ENCODE data around the gene CTTNBP2. TPM values are rescaled to one million over a fixed set of nuclear protein-coding genes. Genes with fewer than 3 reads are reported as not detected.

CTTNBP2 gene
- total RNA-seq, 2 donors from 2014 or later, result 7.9 to 9.1 TPM

DNA sequence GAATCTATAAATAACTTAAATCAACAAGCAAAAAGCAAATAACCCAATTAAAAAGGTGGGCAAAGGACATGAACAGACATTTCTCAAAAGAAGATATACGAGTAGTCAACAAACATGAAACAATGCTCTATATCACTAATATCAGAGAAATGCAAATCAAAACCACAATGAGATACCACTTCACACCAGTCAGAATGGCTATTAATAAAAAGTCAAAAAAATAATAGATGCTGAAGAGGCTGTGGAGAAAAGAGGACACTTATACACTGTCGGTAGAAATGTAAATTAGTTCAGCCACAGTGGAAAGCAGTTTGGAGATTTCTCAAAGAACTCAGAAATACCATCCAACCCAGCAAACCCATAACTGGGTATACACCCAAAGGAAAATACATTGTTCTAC, 70.6 kb downstream of the CTTNBP2 start:
- DNase-seq (ENCODE audit: low spot score), result no peak
- intact Hi-C loops (cut with DNase I), result no loop called here

DNA sequence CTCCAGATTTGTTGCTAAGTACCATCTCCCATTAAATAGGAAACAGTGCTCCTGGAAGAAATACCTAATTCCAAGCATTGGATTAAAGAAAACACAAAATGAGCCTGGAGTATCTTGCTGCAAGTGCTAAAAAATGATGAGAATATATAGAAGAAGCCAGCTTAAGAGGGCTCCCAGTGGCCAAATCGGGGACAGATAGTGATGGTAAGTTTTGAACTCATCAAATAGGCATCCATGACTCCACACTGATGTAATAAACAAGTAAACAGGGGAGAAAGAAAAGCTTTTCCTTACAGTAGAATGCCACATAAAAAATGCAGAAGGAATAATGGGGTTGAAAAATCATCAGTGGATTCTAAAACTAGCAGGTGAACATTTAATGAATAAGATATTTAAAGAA, 72.4 kb downstream of the CTTNBP2 start:
- intact Hi-C loops (cut with DNase I), result no loop called here
- no peak for DNase-seq (ENCODE audit: low spot score)

DNA sequence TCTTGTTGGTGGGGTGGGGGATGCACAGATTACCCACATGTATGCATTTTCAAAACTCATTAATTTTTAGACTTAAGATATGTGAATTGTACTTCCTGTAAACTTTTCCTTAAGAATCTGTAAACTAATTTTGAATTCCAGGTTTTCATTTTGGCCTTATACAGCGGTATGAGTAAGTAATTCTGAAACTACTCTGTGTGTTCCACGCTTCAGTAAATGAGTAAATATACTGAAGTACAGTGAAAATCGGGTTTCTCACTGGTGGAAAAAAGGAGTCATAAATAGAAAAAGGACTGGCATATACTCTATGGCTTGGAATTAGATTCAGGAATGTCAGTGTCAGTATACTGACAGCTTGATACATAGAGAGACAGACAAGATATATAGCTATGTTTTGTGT, 72.8 kb downstream of the CTTNBP2 start:
- intact Hi-C loops (cut with DNase I), result no loop called here
- no peak for DNase-seq (ENCODE audit: low spot score)

DNA sequence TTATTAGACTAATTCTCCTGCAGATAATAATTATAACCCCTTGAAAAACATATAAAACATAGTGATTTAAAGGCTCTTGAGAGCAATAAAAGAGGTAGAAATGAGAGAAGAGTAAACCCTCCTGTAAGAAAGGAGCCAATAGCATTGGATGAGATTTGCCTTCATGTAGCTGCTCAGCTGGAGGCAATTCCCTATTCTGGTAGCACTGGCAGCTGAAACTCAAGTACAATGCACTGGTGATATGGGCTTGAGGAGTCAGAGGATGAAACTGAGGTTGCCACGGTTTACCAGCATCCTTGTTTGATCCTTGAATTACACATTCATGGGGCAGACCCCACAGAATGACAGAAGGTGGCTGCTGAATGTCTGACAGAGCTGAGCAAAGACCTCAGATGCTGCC, 76.4 kb downstream of the CTTNBP2 start:
- intact Hi-C loops (cut with DNase I), result no loop called here
- DNase-seq (ENCODE audit: low spot score), result no peak

DNA sequence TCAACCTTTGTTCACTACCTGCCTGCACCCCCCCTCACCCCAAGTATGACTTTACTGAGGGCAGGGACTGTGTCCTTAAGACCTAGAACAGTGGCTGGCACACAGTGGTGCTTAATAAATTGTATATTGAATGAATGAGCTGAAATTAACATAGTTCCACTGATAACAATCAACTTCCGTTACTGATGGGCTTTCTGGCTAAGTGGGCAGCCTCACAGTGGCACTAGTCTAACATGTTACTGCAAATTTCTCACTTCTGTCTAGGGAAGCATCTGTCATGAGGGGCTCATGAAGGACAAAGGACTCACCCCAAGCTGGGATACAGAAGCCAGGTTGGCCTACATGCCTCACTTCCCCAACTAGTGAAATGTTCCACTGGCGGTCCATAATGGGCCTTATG, 79.3 kb downstream of the CTTNBP2 start:
- intact Hi-C loops (cut with DNase I), result no loop called here
- no peak for DNase-seq (ENCODE audit: low spot score)

DNA sequence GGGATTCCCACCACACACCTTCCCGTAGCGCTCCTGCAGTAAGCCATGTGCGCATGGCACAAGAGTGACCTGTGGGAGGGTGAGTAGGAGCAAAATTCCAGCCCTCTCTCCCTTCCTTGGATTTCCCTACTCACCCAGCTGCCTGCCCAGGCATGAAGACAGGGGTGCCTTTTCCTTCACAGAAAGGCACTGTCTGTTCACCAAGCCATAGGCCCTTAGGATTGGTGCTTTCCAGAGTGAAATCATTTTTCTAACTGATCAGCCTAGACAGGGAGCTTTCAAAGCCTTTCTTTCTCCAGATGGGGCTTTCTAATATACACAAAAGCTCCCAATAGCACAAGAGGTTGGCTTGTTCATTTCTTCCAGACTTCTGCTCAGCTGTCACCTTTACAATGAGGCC, 79.7 kb downstream of the CTTNBP2 start:
- no peak for DNase-seq (ENCODE audit: low spot score)
- intact Hi-C loops (cut with DNase I), result no loop called here

DNA sequence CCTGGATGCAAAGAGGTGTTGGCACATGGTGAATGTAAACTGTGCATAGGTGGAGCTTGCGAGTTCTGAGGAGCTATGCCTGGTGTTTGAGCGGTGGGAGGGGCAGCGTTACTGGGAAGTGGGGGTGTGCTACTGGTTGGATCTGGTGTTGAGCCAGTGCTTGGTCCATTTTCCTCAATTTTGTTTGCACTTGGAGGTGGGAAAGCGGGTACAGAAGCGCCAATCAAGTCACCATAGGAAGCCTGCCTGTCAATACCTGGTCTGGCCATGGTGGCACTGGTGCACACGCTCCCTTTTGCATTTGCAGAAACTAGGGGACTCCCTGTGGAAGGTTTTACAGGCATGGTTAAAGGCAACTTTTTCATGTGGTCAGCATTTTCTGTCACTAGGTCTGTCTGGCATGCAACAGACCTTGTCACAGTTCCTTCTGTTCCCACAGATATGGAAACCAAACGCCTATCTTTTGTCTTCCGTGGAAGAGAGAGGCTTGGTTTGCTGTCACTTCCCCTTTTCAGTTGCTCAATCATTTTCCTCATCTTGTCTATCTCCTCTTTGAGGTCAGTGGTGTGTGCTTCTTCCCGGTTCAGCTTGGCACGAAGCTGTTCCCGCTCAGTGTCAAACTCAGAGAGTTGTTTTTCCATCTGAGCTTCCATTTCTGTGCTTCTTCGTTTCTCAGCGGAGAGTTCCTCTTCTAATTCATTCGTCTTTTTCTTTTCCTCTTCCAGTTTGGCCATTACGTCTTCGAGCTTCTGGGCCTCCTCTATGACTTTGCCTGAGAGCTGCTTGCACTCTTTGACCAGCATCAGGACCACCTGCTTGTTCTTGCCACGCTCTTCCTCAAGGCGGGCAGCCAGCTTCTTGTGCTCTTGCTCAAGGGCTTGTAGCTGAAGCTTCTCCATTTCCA, 81.1 kb downstream of the CTTNBP2 start:
- intact Hi-C loops (cut with DNase I), result no loop called here

DNA sequence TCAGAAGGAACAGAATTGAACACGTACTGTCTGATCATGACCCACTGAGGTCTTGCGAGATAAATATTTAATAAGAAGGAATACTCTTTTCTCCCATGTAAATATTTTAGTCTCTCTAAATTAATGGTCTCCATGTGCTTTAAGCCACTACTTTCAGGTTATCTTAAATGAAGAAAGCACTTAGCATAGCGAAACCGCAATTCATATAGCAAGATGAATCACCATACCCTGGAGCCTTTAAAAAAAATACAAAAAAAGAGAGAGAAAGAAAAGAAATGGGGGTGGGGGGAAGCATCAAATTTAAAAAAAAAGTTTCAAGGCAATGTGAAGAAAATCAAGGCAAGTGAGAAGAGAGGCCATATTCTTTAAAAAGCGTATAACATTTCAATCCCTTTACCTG, 82.5 kb downstream of the CTTNBP2 start:
- intact Hi-C loops (cut with DNase I), result no loop called here
- no peak for DNase-seq (ENCODE audit: low spot score)

More for the DNA sequence above, 81.1 kb downstream of the CTTNBP2 start:
- no peak for DNase-seq (ENCODE audit: low spot score)

DNA sequence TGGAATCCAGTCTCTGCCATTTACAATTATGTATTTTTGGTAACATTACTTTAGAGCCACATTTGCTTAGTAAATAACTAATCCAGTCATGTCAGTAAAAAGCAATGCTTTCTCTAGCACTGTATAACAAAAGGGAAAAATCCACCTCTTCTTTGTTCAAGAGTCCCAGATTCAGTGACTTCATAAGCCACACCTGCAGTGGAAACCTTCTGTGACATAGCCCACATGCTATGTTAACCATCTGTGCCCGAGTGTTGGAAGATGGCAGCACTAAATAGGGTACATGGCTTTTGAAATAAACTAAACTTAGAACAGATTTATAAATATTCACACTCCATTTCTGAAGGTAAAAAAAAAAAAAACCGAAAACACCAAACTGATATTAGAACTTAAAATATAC, 83.0 kb downstream of the CTTNBP2 start:
- intact Hi-C loops (cut with DNase I), result no loop called here
- no peak for DNase-seq (ENCODE audit: low spot score)

DNA sequence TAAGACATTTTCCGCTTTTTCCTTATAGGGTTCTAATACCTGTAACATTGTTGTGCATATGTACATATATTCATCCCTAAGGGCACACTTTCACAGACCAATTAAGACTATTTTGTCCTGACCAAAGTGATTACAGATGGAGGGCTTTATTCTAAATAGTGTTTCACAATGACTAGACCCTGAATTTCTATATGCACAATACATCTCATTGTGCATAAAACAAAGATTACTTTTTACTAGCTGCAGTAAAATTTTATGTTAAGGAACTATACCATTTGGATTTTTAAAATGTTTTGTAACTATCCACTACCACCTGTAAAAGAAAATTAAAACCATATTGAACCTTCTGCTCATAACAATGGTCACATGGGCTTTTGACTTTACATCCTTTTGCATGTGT, 87.8 kb downstream of the CTTNBP2 start:
- DNase-seq (ENCODE audit: low spot score), result no peak
- intact Hi-C loops (cut with DNase I), result no loop called here

DNA sequence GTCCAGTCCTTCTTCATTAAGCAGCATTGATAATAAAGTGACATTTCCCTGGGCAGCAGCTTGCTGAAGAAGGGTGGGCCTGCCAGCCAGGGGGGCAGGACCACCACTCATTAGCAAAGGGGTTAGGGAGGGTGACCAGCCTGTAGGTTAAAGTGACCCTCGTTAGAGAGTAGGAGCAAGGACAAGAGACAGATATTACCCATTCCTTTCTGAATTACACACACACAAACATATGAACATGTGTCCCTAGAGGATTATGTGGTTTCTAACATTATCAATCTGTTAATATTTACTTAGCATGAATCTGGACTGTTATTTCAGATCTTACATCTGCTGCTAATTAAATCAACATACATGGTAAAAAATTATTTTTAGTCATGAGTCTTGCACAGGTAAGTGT, 88.9 kb downstream of the CTTNBP2 start:
- intact Hi-C loops (cut with DNase I), result no loop called here

DNA sequence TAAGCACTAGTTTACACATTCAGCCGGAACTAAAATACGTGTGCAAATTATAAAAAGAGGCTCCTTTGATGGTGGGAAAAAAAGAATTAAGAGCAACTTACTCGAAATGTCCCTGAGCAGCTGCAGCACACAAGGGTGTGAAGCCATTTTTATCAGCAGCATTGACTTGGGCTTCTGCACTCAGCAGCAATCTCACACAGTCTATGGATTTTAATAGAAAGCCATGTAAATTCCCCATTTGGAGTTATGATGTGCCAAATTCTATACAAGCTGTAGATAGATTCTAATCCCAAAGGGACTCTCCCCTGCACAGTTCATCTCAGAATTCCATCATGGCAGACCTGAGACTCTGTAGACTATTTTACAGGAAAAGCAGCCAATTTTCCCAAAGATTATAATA, 90.5 kb downstream of the CTTNBP2 start:
- intact Hi-C loops (cut with DNase I), result no loop called here
- no peak for DNase-seq (ENCODE audit: low spot score)

More for the DNA sequence above, 88.9 kb downstream of the CTTNBP2 start:
- DNase-seq (ENCODE audit: low spot score), result no peak

DNA sequence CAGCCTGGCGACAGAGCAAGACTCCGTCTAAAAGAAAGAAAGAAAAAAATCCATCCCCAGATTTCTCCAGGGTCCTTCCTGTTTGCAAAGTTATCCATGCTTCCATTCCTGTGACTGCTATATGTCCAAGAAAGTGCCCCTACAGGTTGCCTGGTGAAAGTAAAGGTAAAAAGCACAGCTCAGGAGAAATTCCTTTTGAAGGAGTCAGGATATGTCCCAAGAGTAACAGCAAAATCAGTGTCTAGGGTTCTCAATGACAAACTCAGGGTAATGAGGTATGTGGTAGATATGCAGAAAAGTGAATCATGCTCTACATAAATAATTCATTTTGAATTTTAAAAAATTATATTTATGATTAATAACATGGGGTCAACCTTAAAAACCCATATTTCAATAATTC, 91.5 kb downstream of the CTTNBP2 start:
- DNase-seq (ENCODE audit: low spot score), result no peak
- intact Hi-C loops (cut with DNase I), result no loop called here

DNA sequence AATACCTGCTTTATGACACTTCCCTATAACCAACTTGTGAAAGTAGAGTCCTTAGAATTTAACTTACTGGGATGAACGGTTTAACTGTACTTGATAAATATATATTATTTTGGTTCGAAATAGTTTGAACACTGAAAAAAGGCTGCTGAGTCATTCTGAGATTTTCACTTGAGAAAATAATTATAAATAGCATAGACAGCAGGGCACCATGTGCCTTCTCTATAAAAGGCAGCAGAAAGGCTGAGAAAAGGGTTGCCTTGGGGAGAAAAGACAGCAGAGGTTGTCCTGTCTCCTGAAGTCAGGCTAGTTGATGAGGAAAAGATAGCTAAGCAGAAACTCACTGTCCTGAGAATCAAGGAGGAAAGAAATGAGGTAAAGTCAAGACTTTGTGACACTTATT, 92.4 kb downstream of the CTTNBP2 start:
- intact Hi-C loops (cut with DNase I), result no loop called here
- no peak for DNase-seq (ENCODE audit: low spot score)

DNA sequence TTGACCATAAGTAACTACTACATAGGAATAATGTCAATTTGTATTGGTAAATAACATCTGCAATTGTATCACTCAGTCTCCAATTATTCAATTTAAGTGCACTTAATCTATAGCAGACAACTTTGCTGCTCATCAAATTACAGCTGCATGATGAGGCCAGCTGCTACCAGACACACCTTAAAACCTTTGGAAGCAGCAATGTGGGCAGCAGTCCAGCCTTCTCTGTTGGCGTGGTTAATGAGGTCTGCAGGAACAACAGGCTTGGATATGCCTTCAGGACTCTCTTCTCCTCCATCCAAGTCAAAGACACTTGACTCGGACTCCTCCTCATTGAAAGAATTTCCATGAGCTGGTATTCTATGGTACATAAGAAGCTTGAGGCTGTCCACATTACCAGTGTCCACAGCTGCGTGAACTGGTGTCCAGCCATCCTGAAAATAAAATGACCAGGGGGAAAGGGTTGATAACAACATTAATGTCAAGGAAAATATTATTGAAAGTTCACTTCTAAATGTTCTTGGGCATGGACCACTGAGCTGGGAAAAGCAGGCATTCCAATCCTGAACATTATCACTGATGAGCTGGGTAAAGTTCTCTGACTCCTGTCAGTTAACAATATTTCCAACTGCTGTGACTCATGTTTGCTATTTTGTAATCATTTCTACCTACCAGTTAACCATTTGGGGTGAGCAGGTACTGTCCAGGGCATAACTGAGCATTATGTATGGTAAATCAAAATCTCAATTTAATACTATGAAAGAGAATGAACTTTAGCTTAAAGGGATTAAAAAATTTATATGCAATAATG, 95.7 kb downstream of the CTTNBP2 start:
- DNase-seq (ENCODE audit: low spot score), result no peak
- intact Hi-C loops (cut with DNase I), result loop anchor here in 1 of 2 donors (10.0 kb wide), 1 partner anchor 97 kb away; the partner anchor contains the start of gene CTTNBP2

DNA sequence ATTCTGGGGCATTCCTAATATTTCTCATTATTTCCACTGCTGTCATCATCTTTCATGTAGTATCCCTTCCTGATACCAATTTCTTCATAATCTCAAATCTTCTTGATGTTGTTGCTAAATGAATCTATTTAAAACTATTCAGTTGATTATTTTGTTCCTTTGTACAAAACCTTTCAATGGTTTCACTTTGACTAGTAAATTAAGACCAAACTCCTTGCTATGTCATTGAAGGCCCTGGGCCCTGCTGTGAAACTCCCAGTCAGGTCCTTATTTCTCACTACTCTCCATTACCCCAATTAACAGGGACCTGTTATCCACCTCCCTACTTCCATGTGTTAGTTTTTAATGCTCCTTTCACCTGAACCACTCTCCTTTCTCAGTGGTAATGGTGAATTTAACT, 97.0 kb downstream of the CTTNBP2 start:
- intact Hi-C loops (cut with DNase I), result loop anchor here in 1 of 2 donors (10.0 kb wide), 1 partner anchor 99 kb away; the partner anchor contains the start of gene CTTNBP2
- DNase-seq (ENCODE audit: low spot score), result no peak

DNA sequence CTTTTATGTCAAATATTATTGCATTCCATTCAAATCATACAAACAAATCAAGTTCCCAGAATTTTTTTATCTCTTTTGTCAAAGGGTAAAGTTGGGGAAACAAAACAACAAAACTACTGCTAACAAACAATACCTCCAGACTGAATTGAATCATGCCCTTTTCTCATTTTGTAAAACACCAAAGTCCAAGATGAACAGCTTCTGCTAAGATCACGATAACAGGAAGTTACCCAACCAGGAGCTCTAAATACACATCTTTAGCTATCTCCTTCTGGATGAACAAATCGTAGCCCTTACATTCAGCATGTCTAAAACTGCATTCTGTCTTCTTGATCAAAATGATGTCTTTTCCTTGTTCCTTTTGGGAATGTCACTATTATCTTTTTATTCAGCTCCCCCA, 97.4 kb downstream of the CTTNBP2 start:
- DNase-seq (ENCODE audit: low spot score), result no peak
- intact Hi-C loops (cut with DNase I), result loop anchor here in 1 of 2 donors (10.0 kb wide), 1 partner anchor 99 kb away; the partner anchor contains the start of gene CTTNBP2

DNA sequence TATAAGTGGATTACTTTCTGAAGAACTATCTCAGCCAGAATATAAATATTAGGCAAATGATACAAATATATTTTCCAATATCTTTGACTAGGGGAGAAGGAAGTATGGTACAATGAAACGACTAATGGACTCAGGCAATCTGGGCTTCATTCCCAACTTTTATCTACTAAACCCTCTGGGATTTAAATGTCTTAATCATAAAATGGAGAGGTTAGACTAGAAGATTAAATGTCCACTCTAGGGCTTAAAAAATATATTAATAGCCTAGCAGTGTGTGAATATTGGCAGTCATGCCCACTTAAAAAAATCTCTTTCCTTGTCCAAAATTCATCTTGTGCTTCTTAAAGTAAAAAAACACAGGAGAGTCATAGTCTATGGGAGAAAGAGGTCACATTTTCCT, 98.3 kb downstream of the CTTNBP2 start:
- DNase-seq (ENCODE audit: low spot score), result no peak
- intact Hi-C loops (cut with DNase I), result loop anchor here (5.0 to 10.0 kb wide), 2 partner anchors 100 to 217 kb away; partner anchors contain the start of gene CTTNBP2 (in 1 of the 2)

DNA sequence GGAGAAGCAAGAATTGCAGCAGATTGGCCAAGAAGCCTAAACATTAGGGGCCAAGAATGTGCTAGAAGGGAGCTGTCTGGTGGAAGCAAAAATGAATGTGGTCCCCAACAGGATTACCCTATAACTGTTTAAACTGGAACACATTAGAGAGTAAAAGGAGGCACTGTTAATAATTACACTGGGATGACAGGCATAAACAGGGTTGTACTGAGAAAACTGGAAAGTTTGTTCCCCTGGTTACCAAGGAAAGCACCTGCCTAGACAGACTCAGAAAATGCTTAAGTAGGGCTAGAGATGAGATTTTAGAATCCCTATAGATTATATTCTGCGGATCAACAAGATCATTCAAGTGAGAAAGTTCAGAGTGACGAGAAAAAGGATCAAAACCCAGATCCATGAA, 100.8 kb downstream of the CTTNBP2 start:
- intact Hi-C loops (cut with DNase I), result loop anchor here (5.0 to 10.0 kb wide), 2 partner anchors 102 to 220 kb away; partner anchors contain the start of gene CTTNBP2 (in 1 of the 2)
- DNase-seq (ENCODE audit: low spot score), result no peak

DNA sequence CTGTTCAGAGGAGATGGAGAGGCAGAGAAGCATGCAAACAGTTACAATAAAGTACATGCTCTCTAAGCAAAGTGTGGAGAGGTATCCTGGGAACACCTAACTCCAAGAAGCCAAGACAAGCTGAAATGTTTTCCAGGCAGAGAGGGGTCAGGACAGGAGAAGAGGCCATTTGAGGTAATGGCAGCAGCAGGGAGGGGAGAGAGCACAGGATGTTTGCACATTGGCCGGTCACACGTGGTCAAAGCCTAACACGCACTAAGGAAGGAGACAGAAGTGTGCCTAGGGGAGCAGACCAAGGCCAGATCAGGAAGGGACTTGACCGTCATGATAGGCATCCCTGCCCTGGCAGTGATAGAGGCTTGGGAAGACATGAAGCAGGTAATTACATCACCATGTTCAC, 101.5 kb downstream of the CTTNBP2 start:
- no peak for DNase-seq (ENCODE audit: low spot score)
- intact Hi-C loops (cut with DNase I), result loop anchor here (5.0 to 10.0 kb wide), 2 partner anchors 103 to 221 kb away; partner anchors contain the start of gene CTTNBP2 (in 1 of the 2)

All from posterior vena cava (tissue), 2 donors.